SK-N-SH (cell line): Measurements from ENCODE around the gene CLEC11A.

Experiments used
- CTCF ChIP-seq: fragments of 200-600 bp; sonication (generic); IDR thresholded peaks from 2 replicates; pipeline ENCODE4 v1.6.1; 2017; ENCODE audit warnings: antibody characterized with exemption, mild to moderate bottlenecking, moderate library complexity
- EP300 ChIP-seq, 2 experiments: IDR thresholded peaks; 2 replicates each; pipeline versions ENCODE4 v1.4.0 to v1.6.1; 2012; ENCODE audit warnings: borderline replicate concordance in 1 of 2, low read depth in 1 of 2, low read length in 1 of 2
- NRF1 ChIP-seq: IDR thresholded peaks from 2 replicates; pipeline ENCODE4 v1.6.1; 2012; ENCODE audit warnings: low read depth, mild to moderate bottlenecking, low read length
- RAD21 ChIP-seq: IDR thresholded peaks from 2 replicates; pipeline ENCODE4 v1.6.1; 2012; ENCODE audit warnings: mild to moderate bottlenecking, low read length
- SMC3 ChIP-seq: IDR thresholded peaks from 2 replicates; pipeline ENCODE4 v1.6.1; 2012; ENCODE audit warnings: low read depth, low read length, improper control_type of control experiment

GRCh38 chr19:50693064-50693975 is 29.8 kb upstream of the CLEC11A start:
- TF ChIP-seq CTCF (no peak), SMC3 (no peak), EP300 (IDR thresholded peaks at IDR 0.05; ENCODE audit: borderline replicate concordance in 1 of 2, low read depth in 1 of 2, low read length in 1 of 2) (no peak), RAD21 (no peak), NRF1 (no peak)
